Transverse colon (tissue), 4 donors: ENCODE measurements around the gene FASN. TPM values are rescaled to one million over a fixed set of nuclear protein-coding genes. Genes with fewer than 3 reads are reported as not detected.
"Not testable (repeated sequence)": the region's sequence is repeated elsewhere in the genome, so short reads cannot be mapped to it uniquely, and the experiment has no call there.

Experiments
- DNase-seq: peaks from one replicate; pipeline ENCODE4 v3.0.0-alpha.2; 2019
- H3K27ac ChIP-seq, 4 donors: fragments of 200-600 bp; sonication (generic); 2 replicates each; pipeline ENCODE4 v1.5.1; 2016 to 2018; ENCODE audit warnings: inconsistent platforms in 4 of 4
- H3K27me3 ChIP-seq: fragments of 200-600 bp; sonication (generic); 2 replicates; pipeline ENCODE4 v1.5.1; 2017; ENCODE audit warnings: inconsistent platforms
- H3K36me3 ChIP-seq, 4 donors: fragments of 200-600 bp; sonication (generic); 2 replicates each; pipeline ENCODE4 v1.5.1; 2017 to 2019; ENCODE audit warnings: inconsistent platforms in 4 of 4
- H3K4me1 ChIP-seq, 4 donors: fragments of 200-600 bp; sonication (generic); 2 replicates each; pipeline ENCODE4 v1.5.1; 2017 to 2020; ENCODE audit warnings: inconsistent platforms in 4 of 4
- H3K4me3 ChIP-seq, 4 donors: fragments of 200-600 bp; sonication (generic); 1 replicate in 1 of 4; 2 replicates in 3 of 4; pipeline versions ENCODE4 v1.5.1 to v1.6.1; 2017 to 2019; ENCODE audit warnings: inconsistent platforms in 4 of 4
- H3K9me3 ChIP-seq, 2 donors: fragments of 200-600 bp; sonication (generic); 2 replicates each; pipeline ENCODE4 v1.5.1; 2017 to 2019; ENCODE audit warnings: inconsistent platforms in 2 of 2
- EP300 ChIP-seq: sonication (generic); formaldehyde crosslinking; IDR thresholded peaks from one replicate; pipeline ENCODE4 v1.6.1; 2017; ENCODE audit warnings: antibody characterized with exemption, low read depth
- POLR2A ChIP-seq: fragments of 450-650 bp; IDR thresholded peaks from one replicate; pipeline ENCODE4 v1.6.1; 2016; ENCODE audit warnings: antibody characterized with exemption, mild to moderate bottlenecking, moderate library complexity
- POLR2AphosphoS5 ChIP-seq, 3 donors: sonication (generic); formaldehyde crosslinking; IDR thresholded peaks; one replicate each; pipeline ENCODE4 v1.6.1; 2016; ENCODE audit warnings: antibody characterized with exemption in 3 of 3
- WGBS, 2 donors: methylation state at CpG; one replicate each; pipeline ENCODE4 v1.1.5; 2018; ENCODE audit warnings: low coverage in 1 of 2; 5-methylcytosine and 5-hydroxymethylcytosine counted together
- in situ Hi-C, 4 donors: fragments of 200-750 bp; cut with MboI; loops; one replicate each; pipeline versions ENCODE4 v1.15.0 to v1.15.1; 2017; ENCODE audit warnings: low sequenced_read_pairs in 3 of 4, low pct_ligation_motif_present in 1 of 4, low pct_unique_long_range_greater_than_20kb in 1 of 4
- intact Hi-C: fragments of 100-400 bp; cut with DNase I; formaldehyde crosslinking; loops from one replicate; pipeline ENCODE4 v1.15.1; 2023; ENCODE audit warnings: low total_unique reads
- total RNA-seq, 4 donors: library from RNA; depleted of rRNA; stranded (reverse); fragments of >200 nt; gene quantifications; one replicate each; pipeline ENCODE4 v1.1.0, GENCODE V29; 2016
- TF ChIP-seq, protein P1 (sequence below), 5 experiments: fragments of 200-600 bp in 3 of 5; fragments of 450-650 bp in 2 of 5; sonication (generic) in 3 of 5; IDR thresholded peaks; 1 replicate in 2 of 5; 2 replicates in 3 of 5; pipeline ENCODE4 v1.5.1; 2016 to 2017; ENCODE audit warnings: antibody characterized with exemption in 5 of 5, inconsistent platforms in 3 of 5, mild to moderate bottlenecking in 2 of 5, moderate library complexity in 1 of 5

The FASN gene
- total RNA-seq = 100 to 1,000 TPM in 2 of 4 donors, 10 to 100 TPM in 2; 25.1 to 185 (median 99.4) TPM

DNA sequence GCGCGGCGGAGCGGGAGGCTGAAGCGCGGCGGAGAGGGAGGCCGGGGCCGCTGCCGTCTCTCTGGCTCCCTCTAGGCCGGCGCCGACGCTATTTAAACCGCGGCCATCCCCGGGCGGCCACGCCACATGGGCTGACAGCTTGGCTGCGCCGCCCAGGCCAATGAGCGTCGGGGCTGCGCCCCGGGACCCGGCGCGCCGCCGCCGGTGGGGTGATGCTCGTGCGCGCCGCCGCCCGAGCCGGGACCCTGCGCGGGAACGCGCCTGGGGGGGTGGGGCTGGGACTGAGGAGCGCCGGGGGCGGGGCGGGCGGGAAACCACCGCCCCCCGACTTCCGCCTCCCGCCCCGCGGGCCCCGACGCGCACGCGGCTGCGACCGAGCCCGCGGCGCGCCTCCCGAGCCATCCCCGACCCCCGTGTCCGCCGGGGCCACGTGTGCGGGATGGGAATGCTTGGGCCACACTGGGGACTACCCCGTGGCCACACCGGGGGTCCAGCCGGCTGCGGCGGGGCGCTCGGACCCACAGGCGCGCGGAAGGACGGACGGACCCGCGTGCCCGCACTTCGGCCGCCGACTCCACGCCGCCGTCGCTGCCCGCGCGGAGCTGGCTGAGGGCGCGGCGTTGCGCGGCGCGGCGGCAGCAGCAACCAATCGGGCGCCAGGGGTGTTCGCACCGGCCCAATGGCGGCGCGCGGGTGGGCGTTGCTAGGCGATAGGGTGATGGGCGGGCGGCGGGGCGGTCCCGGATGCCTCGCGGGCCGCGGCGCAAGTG lies at the start of gene FASN:
FASN (minus strand) TSS at position 68 of the 770 bp plus-strand sequence. CDS start 1,791 bp downstream, outside the sequence.
- intact Hi-C loops = no loop called here
- peak; percentile 97 for DNase-seq
- Histone ChIP-seq H3K4me1 (peaks cover 21 to 41% (median 37%) of the 10 kb centered on the region in 4 donors), H3K36me3 (peaks cover 0 to 14% (median 3%) of the 10 kb centered on the region in 4 donors), H3K27me3 (no peaks in the 10 kb centered on the region), H3K9me3 (no peaks in the 10 kb centered on the region), H3K27ac (peak within 1 kb of the TSS; percentile 96 to 99 (median 97)), H3K4me3 (peak within 1 kb of the TSS; percentile 55 to 93 (median 91))
- WGBS, 2 donors = 0% methylated on average over 66 of the region's 124 CpGs; no CpG with 5 or more reads in 1 of the 2 donors
- TF ChIP-seq EP300 = no peak
- TF ChIP-seq, protein P1, sequence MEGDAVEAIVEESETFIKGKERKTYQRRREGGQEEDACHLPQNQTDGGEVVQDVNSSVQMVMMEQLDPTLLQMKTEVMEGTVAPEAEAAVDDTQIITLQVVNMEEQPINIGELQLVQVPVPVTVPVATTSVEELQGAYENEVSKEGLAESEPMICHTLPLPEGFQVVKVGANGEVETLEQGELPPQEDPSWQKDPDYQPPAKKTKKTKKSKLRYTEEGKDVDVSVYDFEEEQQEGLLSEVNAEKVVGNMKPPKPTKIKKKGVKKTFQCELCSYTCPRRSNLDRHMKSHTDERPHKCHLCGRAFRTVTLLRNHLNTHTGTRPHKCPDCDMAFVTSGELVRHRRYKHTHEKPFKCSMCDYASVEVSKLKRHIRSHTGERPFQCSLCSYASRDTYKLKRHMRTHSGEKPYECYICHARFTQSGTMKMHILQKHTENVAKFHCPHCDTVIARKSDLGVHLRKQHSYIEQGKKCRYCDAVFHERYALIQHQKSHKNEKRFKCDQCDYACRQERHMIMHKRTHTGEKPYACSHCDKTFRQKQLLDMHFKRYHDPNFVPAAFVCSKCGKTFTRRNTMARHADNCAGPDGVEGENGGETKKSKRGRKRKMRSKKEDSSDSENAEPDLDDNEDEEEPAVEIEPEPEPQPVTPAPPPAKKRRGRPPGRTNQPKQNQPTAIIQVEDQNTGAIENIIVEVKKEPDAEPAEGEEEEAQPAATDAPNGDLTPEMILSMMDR (IDR thresholded peaks at IDR 0.05) = peak in 2 of 5 experiments; percentile 18 to 36
- peak; percentile 92 for TF ChIP-seq POLR2A
- peak; percentile 78 to 90 (median 85) for TF ChIP-seq POLR2AphosphoS5 (IDR thresholded peaks at IDR 0.05)
- in situ Hi-C loops = no loop called here

DNA sequence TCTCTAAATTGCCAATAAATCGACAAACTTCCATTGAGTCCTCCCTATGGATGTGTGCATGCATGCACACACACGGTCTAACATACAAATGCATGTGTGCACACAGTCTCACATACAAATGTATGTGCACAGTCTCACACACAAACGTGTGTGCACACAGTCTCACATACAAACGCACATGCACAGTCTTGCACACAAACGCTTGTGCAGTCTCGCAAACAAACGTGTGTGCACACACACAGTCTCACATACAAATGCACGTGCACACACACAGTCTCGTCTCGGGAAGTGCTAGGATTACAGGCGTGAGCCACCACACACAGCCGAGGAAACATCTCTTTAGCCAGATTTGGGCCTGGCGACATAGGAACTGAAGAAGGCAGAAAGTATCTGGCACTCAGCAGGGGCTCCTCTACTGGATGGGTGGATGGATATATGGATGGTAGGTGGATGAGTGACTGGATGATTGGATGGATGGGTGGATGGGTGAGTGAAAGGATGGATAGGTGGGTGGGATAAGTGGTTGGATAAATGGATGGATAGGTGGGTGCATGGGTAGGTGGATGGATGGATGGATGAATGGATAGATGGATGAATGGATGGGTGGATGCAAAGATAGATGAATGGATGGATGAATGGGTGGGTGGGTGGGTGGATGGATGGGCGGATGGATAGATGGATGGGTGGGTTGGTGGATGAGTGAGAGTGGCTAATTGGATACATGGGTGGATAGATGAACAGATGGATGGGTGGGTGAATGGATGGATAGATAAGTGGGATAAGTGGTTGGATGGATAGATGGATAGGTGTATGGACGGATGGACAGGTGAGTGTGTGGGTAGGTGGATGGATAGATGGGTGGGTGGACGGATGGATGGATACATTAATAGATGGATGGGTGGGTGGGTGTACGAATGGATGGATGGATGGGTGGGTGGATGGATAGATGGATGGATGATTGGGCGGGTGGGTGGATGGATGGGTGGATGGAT lies 48.9 kb upstream of the FASN start:
- no peak for TF ChIP-seq EP300
- TF ChIP-seq POLR2A = no peak
- TF ChIP-seq, protein P1 (IDR thresholded peaks at IDR 0.05) = no peak
- no peak for TF ChIP-seq POLR2AphosphoS5 (IDR thresholded peaks at IDR 0.05)
- Histone ChIP-seq H3K27ac (no peak overlapping the region), H3K4me3 (no peak overlapping the region), H3K9me3 (no peaks in the 10 kb centered on the region), H3K27me3 (no peaks in the 10 kb centered on the region), H3K4me1 (no peaks in the 10 kb centered on the region), H3K36me3 (no peaks in the 10 kb centered on the region)
- in situ Hi-C loops (no loop called here), intact Hi-C loops (no loop called here)
- 87 to 98% methylated on average over 7 to 18 of the region's 18 CpGs for WGBS, 2 donors
- no peak for DNase-seq

DNA sequence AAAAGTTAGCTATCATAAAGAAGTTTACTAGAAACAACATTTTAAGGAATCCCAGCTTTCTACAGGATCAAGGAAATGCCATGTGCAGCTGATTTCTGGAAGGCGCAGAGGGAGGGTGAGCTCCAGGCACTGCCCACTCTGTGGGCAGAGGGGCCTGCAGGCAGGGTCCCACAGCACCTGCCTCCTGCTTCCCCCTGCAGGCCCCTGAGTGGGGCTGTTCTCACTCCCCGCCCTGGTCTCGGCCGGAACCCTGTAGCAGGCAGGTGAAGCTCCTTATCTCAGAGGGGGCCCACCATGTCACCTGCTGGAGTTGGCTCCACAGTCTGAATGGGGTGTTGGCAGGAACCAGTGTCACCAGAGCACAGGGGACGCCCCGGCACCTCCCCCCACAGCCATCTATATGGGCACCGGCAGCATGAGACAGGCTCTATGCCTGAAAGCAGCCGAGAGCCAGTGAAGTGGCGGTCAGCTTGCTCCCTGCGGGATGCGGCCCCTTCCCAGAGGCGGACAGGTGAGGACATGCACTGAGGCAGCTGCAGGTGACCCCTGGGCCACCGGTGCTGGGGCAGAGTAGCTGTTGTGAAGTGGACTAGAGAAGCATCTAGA lies 47.6 kb upstream of the FASN start:
- Histone ChIP-seq H3K9me3 (no peaks in the 10 kb centered on the region), H3K4me1 (no peaks in the 10 kb centered on the region), H3K4me3 (no peak overlapping the region), H3K36me3 (no peaks in the 10 kb centered on the region), H3K27ac (no peak overlapping the region), H3K27me3 (no peaks in the 10 kb centered on the region)
- intact Hi-C loops = no loop called here
- TF ChIP-seq POLR2A (no peak), EP300 (no peak), POLR2AphosphoS5 (IDR thresholded peaks at IDR 0.05) (no peak)
- 96% methylated on average over 13 of the region's 13 CpGs; no CpG with 5 or more reads in 1 of the 2 donors for WGBS, 2 donors
- no peak for DNase-seq
- in situ Hi-C loops = no loop called here

DNA sequence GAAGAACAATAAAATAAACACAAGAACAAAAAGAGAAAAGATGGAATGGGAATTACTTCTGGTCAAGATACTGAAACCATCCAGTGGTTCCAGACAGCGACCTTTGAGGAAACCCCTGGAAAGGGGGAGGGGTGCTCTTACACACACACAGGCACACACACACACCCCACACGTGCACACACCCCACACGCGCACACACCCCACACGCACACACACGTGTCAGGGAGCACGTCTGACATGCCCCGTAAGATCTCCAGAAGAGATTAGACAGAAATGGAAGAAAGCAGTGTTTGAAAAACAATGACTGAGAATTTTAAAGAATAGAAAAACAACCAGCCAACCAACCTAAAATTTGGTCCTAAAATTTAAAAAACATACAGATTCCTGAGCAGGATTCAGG lies 45.3 kb upstream of the FASN start:
- in situ Hi-C loops = no loop called here
- TF ChIP-seq, protein P1 (IDR thresholded peaks at IDR 0.05) = no peak
- no peak for TF ChIP-seq POLR2A
- TF ChIP-seq EP300 = no peak
- no peak for TF ChIP-seq POLR2AphosphoS5 (IDR thresholded peaks at IDR 0.05)
- intact Hi-C loops = no loop called here
- H3K27ac ChIP-seq = no peak overlapping the region
- no peaks in the 10 kb centered on the region for H3K36me3 ChIP-seq
- no peaks in the 10 kb centered on the region for H3K4me1 ChIP-seq
- DNase-seq = no peak
- H3K27me3 ChIP-seq = no peaks in the 10 kb centered on the region
- H3K4me3 ChIP-seq = no peak overlapping the region
- H3K9me3 ChIP-seq = no peaks in the 10 kb centered on the region
- WGBS, 2 donors = 88 to 93% methylated on average over 8 of the region's 8 CpGs

DNA sequence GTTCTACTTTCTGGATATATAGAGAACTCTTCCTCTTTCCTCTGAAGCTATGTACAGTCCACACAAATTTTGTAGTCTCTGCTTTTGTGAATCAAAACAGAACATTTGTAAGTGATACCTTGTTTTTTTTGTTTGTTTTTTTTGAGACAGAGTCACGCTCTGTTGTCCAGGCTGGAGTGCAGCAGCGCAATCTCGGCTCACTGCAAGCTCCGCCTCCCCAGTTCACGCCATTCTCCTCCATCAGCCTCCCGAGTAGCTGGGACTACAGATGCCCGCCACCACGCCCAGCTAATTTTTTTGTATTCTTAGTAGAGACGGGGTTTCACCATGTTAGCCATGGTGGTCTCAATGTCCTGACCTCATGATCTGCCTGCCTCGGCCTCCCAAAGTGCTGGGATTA lies 41.9 kb upstream of the FASN start:
- WGBS, 2 donors = 88 to 96% methylated on average over 9 to 10 of the region's 10 CpGs
- intact Hi-C loops, in situ Hi-C loops, H3K27me3 ChIP-seq, H3K27ac ChIP-seq, DNase-seq, H3K36me3 ChIP-seq, H3K4me3 ChIP-seq, H3K4me1 ChIP-seq, H3K9me3 ChIP-seq: not testable (repeated sequence)
